Stimulated activated naive CD8-positive, alpha-beta T cell treated with anti-CD3 and anti-CD28 coated beads, Interleukin-15, Interleukin-2, amounts not matched to agents 100 ng/mL and 50 ng/mL, for 24 hours (primary cell): Measurements from ENCODE around the gene DPP10.
"Not testable (repeated sequence)": the region's sequence is repeated elsewhere in the genome, so short reads cannot be mapped to it uniquely, and the experiment has no call there.

Source experiments
- H3K27ac Mint-ChIP-seq: one replicate; pipeline ENCODE4 v1.8.0; 2021; ENCODE audit warnings: mild to moderate bottlenecking, mixed read lengths
- H3K27me3 Mint-ChIP-seq: one replicate; pipeline ENCODE4 v1.8.0; 2021; ENCODE audit warnings: mixed read lengths
- H3K36me3 Mint-ChIP-seq: one replicate; pipeline ENCODE4 v1.8.0; 2021; ENCODE audit warnings: low read depth, mixed read lengths
- H3K4me1 Mint-ChIP-seq: one replicate; pipeline ENCODE4 v1.8.0; 2021; ENCODE audit warnings: low read depth, mixed read lengths
- H3K4me3 Mint-ChIP-seq: one replicate; pipeline ENCODE4 v1.8.0; 2021; ENCODE audit warnings: mild to moderate bottlenecking, mixed read lengths
- H3K9me3 Mint-ChIP-seq: one replicate; pipeline ENCODE4 v1.8.0; 2021; ENCODE audit warnings: mixed read lengths

Gene DPP10

GRCh38 chr2:114688241-114688640, 245.8 kb downstream of the DPP10 start:
- Mint-ChIP-seq H3K4me3 (no peak overlapping the region), H3K27me3 (no peaks in the 10 kb centered on the region), H3K9me3 (peaks cover 11% of the 10 kb centered on the region), H3K4me1 (no peaks in the 10 kb centered on the region), H3K27ac (no peak overlapping the region), H3K36me3 (no peaks in the 10 kb centered on the region)

- Mint-ChIP-seq H3K27me3 (no peaks in the 10 kb centered on the region), H3K4me3 (no peak overlapping the region), H3K9me3 (no peaks in the 10 kb centered on the region), H3K36me3 (no peaks in the 10 kb centered on the region), H3K27ac (no peak overlapping the region), H3K4me1 (no peaks in the 10 kb centered on the region)
These were observed 256.1 kb downstream of the DPP10 start for GRCh38 chr2:114698520-114698919.

- Mint-ChIP-seq H3K4me3 (no peak overlapping the region), H3K27me3 (no peaks in the 10 kb centered on the region), H3K27ac (no peak overlapping the region), H3K9me3 (peaks cover 4% of the 10 kb centered on the region), H3K36me3 (no peaks in the 10 kb centered on the region), H3K4me1 (no peaks in the 10 kb centered on the region)
These were observed 257.0 kb downstream of the DPP10 start for GRCh38 chr2:114699423-114699944.

- Mint-ChIP-seq H3K27me3 (no peaks in the 10 kb centered on the region), H3K4me1 (no peaks in the 10 kb centered on the region), H3K36me3 (no peaks in the 10 kb centered on the region), H3K27ac (no peak overlapping the region), H3K9me3 (peaks cover 4% of the 10 kb centered on the region), H3K4me3 (no peak overlapping the region)
These were observed 258.0 kb downstream of the DPP10 start for GRCh38 chr2:114700440-114700839.

GRCh38 chr2:114709936-114710850, 267.8 kb downstream of the DPP10 start:
- no peaks in the 10 kb centered on the region for H3K36me3 Mint-ChIP-seq
- no peak overlapping the region for H3K27ac Mint-ChIP-seq
- no peak overlapping the region for H3K4me3 Mint-ChIP-seq
- no peaks in the 10 kb centered on the region for H3K27me3 Mint-ChIP-seq
- peaks cover 5% of the 10 kb centered on the region for H3K9me3 Mint-ChIP-seq
- H3K4me1 Mint-ChIP-seq: no peaks in the 10 kb centered on the region

GRCh38 chr2:114714313-114714712, 271.9 kb downstream of the DPP10 start:
- no peak overlapping the region for H3K4me3 Mint-ChIP-seq
- H3K27ac Mint-ChIP-seq: no peak overlapping the region

GRCh38 chr2:114717049-114717448, 274.6 kb downstream of the DPP10 start:
- Mint-ChIP-seq H3K9me3 (peaks cover 4% of the 10 kb centered on the region), H3K27me3 (no peaks in the 10 kb centered on the region), H3K4me1 (no peaks in the 10 kb centered on the region), H3K27ac (no peak overlapping the region), H3K36me3 (no peaks in the 10 kb centered on the region), H3K4me3 (no peak overlapping the region)

More at GRCh38 chr2:114714313-114714712, 271.9 kb downstream of the DPP10 start:
- Mint-ChIP-seq H3K9me3 (peaks cover 4% of the 10 kb centered on the region), H3K36me3 (no peaks in the 10 kb centered on the region), H3K27me3 (no peaks in the 10 kb centered on the region), H3K4me1 (no peaks in the 10 kb centered on the region)

GRCh38 chr2:114724454-114724853, 282.0 kb downstream of the DPP10 start:
- Mint-ChIP-seq H3K36me3 (no peaks in the 10 kb centered on the region), H3K9me3 (no peaks in the 10 kb centered on the region)

GRCh38 chr2:114727012-114727411, 284.6 kb downstream of the DPP10 start:
- Mint-ChIP-seq H3K4me1 (no peaks in the 10 kb centered on the region), H3K27me3 (peaks cover 4% of the 10 kb centered on the region), H3K9me3 (peaks cover 6% of the 10 kb centered on the region), H3K36me3 (no peaks in the 10 kb centered on the region), H3K4me3 (no peak overlapping the region), H3K27ac (no peak overlapping the region)

More at GRCh38 chr2:114724454-114724853, 282.0 kb downstream of the DPP10 start:
- Mint-ChIP-seq H3K4me3 (no peak overlapping the region), H3K27ac (no peak overlapping the region), H3K27me3 (no peaks in the 10 kb centered on the region), H3K4me1 (no peaks in the 10 kb centered on the region)

- Mint-ChIP-seq H3K4me3 (no peak overlapping the region), H3K36me3 (no peaks in the 10 kb centered on the region), H3K27me3 (peaks cover 4% of the 10 kb centered on the region), H3K27ac (no peak overlapping the region), H3K4me1 (no peaks in the 10 kb centered on the region), H3K9me3 (peaks cover 6% of the 10 kb centered on the region)
These were observed 285.9 kb downstream of the DPP10 start for GRCh38 chr2:114728372-114728771.

GRCh38 chr2:114729026-114729425, 286.6 kb downstream of the DPP10 start:
- Mint-ChIP-seq H3K9me3 (peaks cover 6% of the 10 kb centered on the region), H3K36me3 (no peaks in the 10 kb centered on the region), H3K27ac (no peak overlapping the region), H3K27me3 (peaks cover 4% of the 10 kb centered on the region), H3K4me1 (no peaks in the 10 kb centered on the region), H3K4me3 (no peak overlapping the region)

- no peak overlapping the region for H3K27ac Mint-ChIP-seq
- H3K4me1 Mint-ChIP-seq: no peaks in the 10 kb centered on the region
- no peaks in the 10 kb centered on the region for H3K36me3 Mint-ChIP-seq
- no peak overlapping the region for H3K4me3 Mint-ChIP-seq
- peaks cover 9% of the 10 kb centered on the region for H3K9me3 Mint-ChIP-seq
- H3K27me3 Mint-ChIP-seq: peaks cover 4% of the 10 kb centered on the region
These were observed 292.7 kb downstream of the DPP10 start for GRCh38 chr2:114735126-114735525.

- Mint-ChIP-seq H3K27ac (no peak overlapping the region), H3K9me3 (peaks cover 10% of the 10 kb centered on the region), H3K27me3 (no peaks in the 10 kb centered on the region), H3K4me3 (no peak overlapping the region), H3K4me1 (no peaks in the 10 kb centered on the region), H3K36me3 (no peaks in the 10 kb centered on the region)
These were observed 299.8 kb downstream of the DPP10 start for GRCh38 chr2:114742245-114742644.

- no peaks in the 10 kb centered on the region for H3K27me3 Mint-ChIP-seq
- no peaks in the 10 kb centered on the region for H3K4me1 Mint-ChIP-seq
- H3K27ac Mint-ChIP-seq: no peak overlapping the region
- no peaks in the 10 kb centered on the region for H3K36me3 Mint-ChIP-seq
- H3K4me3 Mint-ChIP-seq: no peak overlapping the region
- peaks cover 7% of the 10 kb centered on the region for H3K9me3 Mint-ChIP-seq
These were observed 303.3 kb downstream of the DPP10 start for GRCh38 chr2:114745700-114746099.

- not testable (repeated sequence) for H3K9me3 Mint-ChIP-seq, H3K27ac Mint-ChIP-seq, H3K4me1 Mint-ChIP-seq, H3K36me3 Mint-ChIP-seq, H3K27me3 Mint-ChIP-seq, H3K4me3 Mint-ChIP-seq
These were observed 305.7 kb downstream of the DPP10 start for GRCh38 chr2:114748175-114748574.
